ENCODE measurements around the gene C20orf173.
"Not testable (repeated sequence)": the region's sequence is repeated elsewhere in the genome, so short reads cannot be mapped to it uniquely, and the experiment has no call there.

Gene C20orf173

GRCh38 chr20:35544941-35545340, 15.5 kb upstream of the C20orf173 start:
- DNase-seq: not testable (repeated sequence)

GRCh38 chr20:35544436-35544835, 15.0 kb upstream of the C20orf173 start:
- DNase-seq: no peak

DNA sequence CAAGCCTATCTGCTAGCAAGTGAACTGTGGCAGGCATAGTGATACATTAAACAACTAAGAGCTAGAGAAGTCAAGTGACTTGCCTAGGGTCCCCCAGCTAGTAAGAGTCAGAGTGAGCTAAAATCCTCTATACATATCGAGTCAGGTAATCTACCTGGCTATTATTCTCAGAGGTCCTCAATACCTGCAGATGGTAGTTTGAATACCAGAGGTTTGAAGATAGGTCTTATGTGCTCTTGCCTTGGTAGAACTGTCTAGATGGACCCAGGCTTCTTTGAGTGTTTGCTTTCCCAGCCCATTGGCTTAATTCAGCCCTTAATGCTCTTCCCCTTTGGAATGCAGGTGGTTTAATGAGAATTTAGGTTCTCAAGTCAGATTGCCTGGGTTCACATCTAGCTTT, 13.5 kb upstream of the C20orf173 start:
- DNase-seq: no peak

GRCh38 chr20:35541783-35542662, 12.6 kb upstream of the C20orf173 start, which contains the start of gene ERGIC3:
TSS of gene ERGIC3 (plus strand) at chr20:35542078. CDS start at chr20:35542098, 20 bp downstream.
- peak; percentile 98 for DNase-seq

- no peak for DNase-seq
These were observed 11.8 kb upstream of the C20orf173 start for GRCh38 chr20:35541118-35541782.

GRCh38 chr20:35539756-35540212, 10.3 kb upstream of the C20orf173 start:
- peak; percentile 57 to 75 for DNase-seq

DNA sequence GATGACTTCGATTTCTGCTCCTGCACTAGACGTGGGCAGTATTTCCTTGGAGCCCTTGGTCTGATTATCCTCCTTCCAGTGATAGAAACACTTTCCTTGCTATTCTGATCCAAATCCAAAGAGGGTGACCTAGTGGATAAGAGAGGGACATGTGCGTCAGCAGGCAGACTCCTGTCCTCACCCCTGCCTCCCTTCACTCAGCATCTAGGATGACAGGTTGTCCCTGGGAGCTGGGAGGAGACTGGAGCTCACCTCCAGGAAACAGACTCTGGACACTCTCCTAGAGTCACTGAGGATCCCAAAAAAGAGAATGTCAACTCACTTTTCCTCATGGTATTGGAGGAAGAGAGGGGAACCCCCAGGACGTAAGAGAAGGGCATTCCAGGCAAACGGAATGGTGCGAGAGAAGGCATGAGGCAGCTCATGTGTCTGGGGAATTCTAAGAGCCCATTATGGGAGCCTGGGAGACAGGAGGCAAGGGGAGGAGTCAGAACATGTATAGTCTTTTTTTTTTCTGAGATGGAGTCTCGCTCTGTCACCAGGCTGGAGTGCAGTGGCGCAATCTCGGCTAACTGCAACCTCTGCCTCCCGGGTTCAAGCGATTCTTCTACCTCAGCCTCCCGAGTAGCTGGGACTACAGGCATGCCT, 2.2 kb downstream of the C20orf173 start:
- no peak for DNase-seq

DNA sequence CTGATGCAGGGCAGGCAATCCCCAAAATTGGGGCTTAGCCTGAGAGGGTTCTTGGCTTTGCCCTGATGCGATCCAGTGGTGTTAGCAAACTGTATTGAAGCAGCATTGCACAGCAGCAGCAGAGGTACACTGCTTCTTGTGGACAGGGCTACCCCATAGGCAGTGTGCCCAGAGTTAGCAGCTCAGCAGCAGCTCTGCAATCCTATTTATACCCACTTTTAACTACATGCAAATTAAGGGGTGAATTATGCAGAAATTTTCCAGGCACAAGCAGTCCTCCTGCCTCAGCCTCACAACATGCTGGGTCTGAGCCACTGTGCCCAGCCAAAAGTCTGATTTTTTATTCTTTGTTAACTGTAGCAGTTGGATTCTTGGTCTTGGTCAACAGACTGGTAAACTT, 3.8 kb downstream of the C20orf173 start:
- no peak for DNase-seq

- peak in 1 of 2 donors; percentile 11 for DNase-seq
These were observed 6.1 kb downstream of the C20orf173 start for GRCh38 chr20:35523298-35523888.

GRCh38 chr20:35518955-35519354, 10.5 kb downstream of the C20orf173 start:
- DNase-seq: no peak

GRCh38 chr20:35517767-35518166, 11.7 kb downstream of the C20orf173 start:
- DNase-seq: not testable (repeated sequence)

GRCh38 chr20:35517125-35517524, 12.3 kb downstream of the C20orf173 start:
- DNase-seq: no peak

GRCh38 chr20:35515949-35516645, 13.4 kb downstream of the C20orf173 start:
- DNase-seq: no peak

- DNase-seq: no peak
These were observed 14.1 kb downstream of the C20orf173 start for GRCh38 chr20:35515341-35515740.

DNA sequence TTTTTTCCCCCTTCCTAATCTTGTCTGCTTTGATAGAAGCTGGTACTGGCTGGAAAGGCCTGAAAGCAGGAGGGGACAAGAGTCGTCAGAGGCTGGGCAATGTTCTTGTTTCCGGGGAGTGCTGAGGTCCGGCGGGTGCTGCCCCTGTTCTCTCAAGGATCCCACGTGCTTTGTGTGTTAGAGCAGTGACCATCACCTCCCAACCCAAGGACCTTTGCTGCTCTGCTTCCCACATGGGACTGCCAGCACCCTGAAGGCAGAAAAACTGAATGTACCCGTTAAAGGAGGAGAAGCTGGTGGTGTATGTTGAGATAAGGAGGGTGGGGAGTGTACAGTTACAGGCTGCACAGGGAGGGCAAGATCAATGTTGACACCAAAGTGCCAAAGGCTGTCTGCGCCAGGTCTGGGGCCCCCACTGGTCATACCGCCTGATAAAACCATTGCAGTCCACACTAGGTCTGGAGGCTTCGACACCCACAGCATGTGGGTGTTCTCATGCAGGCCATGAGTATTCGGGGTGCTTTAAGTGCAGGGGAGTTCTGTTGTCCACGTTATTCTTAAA, 15.0 kb downstream of the C20orf173 start:
- DNase-seq: no peak

GRCh38 chr20:35511814-35512420, 17.5 kb downstream of the C20orf173 start:
- DNase-seq: no peak

GRCh38 chr20:35510951-35511735, 18.3 kb downstream of the C20orf173 start:
- DNase-seq: no peak

DNA sequence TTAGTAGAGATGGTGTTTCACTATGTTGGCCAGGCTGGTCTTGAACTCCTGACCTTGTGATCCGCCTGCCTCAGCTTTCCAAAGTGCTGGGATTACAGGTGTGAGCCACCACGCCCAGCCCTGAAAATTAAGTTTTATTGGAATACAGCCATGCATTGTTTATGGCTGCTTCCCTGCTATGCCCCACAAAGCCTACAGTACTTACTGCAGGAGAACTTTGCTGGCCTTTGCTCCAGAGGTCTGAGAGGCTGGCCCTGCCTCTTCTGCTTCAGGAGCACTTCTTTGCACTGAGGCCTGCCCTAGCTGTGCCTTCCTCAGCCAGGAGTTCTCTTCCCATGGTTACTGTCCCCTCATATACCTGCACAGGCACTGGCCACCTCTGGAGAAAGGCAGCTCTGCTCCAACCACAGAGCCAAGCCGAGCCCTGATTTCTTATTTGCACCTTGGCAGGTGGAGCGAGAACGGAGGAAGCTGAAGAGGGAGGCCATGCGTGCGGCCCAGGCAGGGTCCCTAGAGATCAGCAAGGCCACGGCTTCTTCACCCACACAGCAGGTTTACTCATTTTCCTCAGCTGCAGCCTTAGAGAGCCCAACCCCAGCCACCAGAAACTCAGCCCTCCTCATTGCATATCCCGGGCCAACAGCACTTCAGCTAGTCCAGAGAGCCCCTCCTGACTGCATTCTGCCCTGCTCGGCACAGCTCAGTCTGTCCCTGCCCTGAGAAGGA, 20.8 kb downstream of the C20orf173 start:
- no peak for DNase-seq

- no peak for DNase-seq
These were observed 22.4 kb downstream of the C20orf173 start for GRCh38 chr20:35506872-35507638.

Data from inflammatory macrophage (primary cell).